ENCODE data around the gene PPARA.

PPARA gene

GRCh38 chr22:46185283-46185682 lies 35.0 kb downstream of the PPARA start:
- no peak for TF ChIP-seq CTCF (IDR thresholded peaks at IDR 0.05; ENCODE audit: low read length, missing control alignments)
- no peak overlapping the region for H3K4me3 ChIP-seq (replicated peaks; ENCODE audit: low read depth, low read length)
- no peak for DNase-seq (ENCODE audit: low read depth)

DNA sequence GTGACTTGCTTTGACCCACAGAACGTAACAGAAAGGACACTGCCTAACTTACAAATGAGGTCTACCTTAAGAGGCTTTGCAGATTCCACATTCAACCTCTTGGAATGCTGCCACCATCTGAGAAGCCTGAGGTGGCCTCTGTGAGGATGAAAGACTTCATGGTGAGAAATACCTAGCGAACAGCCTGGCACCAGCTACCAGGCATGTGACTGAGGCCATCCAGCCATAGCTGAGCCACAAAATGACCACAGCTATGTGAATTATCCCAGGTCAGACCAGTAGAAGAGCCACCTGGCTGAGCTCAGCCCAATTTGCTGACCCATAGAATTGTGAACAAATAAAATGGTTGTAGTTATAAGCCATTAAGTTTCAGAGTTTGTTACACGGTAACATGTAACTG lies 37.5 kb downstream of the PPARA start:
- DNase-seq (ENCODE audit: low read depth): no peak
- TF ChIP-seq CTCF (IDR thresholded peaks at IDR 0.05; ENCODE audit: low read length, missing control alignments): no peak
- H3K4me3 ChIP-seq (replicated peaks; ENCODE audit: low read depth, low read length): no peak overlapping the region

DNA sequence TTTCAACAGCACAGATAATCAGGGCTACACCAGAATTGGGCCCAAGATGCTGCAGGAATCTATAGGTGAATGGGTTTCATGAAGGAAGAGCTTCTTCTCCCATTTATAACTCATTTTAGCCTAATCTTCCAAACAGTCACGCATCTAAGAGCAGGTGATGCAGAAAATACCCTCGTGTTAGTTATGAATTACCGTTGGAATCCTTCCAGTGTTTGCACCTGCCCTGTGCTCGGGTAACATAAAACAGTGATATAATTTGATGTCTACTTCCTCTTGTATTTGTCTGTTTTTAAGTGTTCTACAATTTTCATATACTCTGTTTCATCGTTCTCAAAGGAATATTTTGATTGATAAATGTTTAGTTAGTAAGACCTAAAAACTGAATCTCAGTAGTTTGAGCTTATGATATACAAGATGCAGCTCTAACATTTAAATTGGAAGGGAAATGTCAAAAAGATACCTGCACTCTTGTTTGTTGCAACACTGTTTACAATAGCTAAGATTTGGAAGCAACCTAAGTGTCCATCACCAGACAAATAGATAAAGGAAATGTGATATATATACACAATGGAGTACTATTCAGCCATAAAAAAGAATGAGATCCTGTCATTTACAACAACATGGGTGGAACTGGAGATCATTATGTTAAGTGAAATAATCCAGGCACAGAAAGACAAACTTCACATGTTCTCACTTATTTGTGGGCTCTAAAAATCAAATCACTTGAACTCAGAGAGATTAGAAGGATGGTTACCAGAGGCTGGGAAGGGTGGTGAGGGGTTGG lies 42.1 kb downstream of the PPARA start:
- no peak for TF ChIP-seq CTCF (IDR thresholded peaks at IDR 0.05; ENCODE audit: low read length, missing control alignments)
- no peak overlapping the region for H3K4me3 ChIP-seq (replicated peaks; ENCODE audit: low read depth, low read length)
- no peak for DNase-seq (ENCODE audit: low read depth)

GRCh38 chr22:46193898-46194310 lies 43.6 kb downstream of the PPARA start:
- no peak for DNase-seq (ENCODE audit: low read depth)
- no peak overlapping the region for H3K4me3 ChIP-seq (replicated peaks; ENCODE audit: low read depth, low read length)
- TF ChIP-seq CTCF (IDR thresholded peaks at IDR 0.05; ENCODE audit: low read length, missing control alignments): no peak

GRCh38 chr22:46195487-46196165 lies 45.3 kb downstream of the PPARA start:
- TF ChIP-seq CTCF (IDR thresholded peaks at IDR 0.05; ENCODE audit: low read length, missing control alignments): no peak
- no peak for DNase-seq (ENCODE audit: low read depth)
- no peak overlapping the region for H3K4me3 ChIP-seq (replicated peaks; ENCODE audit: low read depth, low read length)

GRCh38 chr22:46196278-46196677 lies 46.0 kb downstream of the PPARA start:
- DNase-seq (ENCODE audit: low read depth): no peak
- no peak overlapping the region for H3K4me3 ChIP-seq (replicated peaks; ENCODE audit: low read depth, low read length)
- TF ChIP-seq CTCF (IDR thresholded peaks at IDR 0.05; ENCODE audit: low read length, missing control alignments): no peak
